ENCODE measurements around the gene FZD10. TPM values are rescaled to one million over a fixed set of nuclear protein-coding genes. Genes with fewer than 3 reads are reported as not detected.

FZD10 gene
- total RNA-seq, 1 donor: not detected

DNA sequence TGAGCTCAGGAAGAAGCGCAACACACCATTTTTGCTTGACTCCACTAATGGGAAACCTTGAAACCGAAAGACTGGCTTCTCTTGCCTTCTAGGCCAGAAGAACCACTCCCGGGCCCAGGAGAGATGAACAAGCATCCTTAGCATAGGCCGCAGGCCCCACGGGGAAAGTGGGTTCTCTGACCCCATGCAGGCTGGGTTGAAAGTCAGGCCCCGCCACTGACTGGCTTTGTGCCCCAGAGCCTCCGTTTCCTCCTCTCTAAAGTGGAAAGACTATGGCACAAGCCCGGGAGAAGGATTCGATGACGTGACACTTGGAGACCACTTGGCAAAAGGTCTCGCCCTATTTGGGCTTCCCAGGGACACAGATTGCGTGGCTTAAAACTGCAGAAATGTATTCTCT, 9.9 kb upstream of the FZD10 start:
- no peaks in the 10 kb centered on the region for H3K79me2 ChIP-seq (ENCODE audit: insufficient read depth, low read length)
- no peak overlapping the region for H3K4me2 ChIP-seq (ENCODE audit: insufficient read depth, low read length)
- no peak for DNase-seq (ENCODE audit: insufficient read length, low spot score, missing footprints)
- no peak overlapping the region for H3K4me3 ChIP-seq (ENCODE audit: insufficient read depth, low read length)
- H3K27me3 ChIP-seq (ENCODE audit: insufficient read depth, low read length): no peaks in the 10 kb centered on the region
- TF ChIP-seq, protein P1, sequence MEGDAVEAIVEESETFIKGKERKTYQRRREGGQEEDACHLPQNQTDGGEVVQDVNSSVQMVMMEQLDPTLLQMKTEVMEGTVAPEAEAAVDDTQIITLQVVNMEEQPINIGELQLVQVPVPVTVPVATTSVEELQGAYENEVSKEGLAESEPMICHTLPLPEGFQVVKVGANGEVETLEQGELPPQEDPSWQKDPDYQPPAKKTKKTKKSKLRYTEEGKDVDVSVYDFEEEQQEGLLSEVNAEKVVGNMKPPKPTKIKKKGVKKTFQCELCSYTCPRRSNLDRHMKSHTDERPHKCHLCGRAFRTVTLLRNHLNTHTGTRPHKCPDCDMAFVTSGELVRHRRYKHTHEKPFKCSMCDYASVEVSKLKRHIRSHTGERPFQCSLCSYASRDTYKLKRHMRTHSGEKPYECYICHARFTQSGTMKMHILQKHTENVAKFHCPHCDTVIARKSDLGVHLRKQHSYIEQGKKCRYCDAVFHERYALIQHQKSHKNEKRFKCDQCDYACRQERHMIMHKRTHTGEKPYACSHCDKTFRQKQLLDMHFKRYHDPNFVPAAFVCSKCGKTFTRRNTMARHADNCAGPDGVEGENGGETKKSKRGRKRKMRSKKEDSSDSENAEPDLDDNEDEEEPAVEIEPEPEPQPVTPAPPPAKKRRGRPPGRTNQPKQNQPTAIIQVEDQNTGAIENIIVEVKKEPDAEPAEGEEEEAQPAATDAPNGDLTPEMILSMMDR (IDR thresholded peaks at IDR 0.05; ENCODE audit: extremely low read depth, low read depth, low read length): no peak
- H4K20me1 ChIP-seq (ENCODE audit: insufficient read depth, low read length): no peaks in the 10 kb centered on the region
- H3K27ac ChIP-seq (ENCODE audit: low read depth, low read length): no peak overlapping the region
- H3K9me3 ChIP-seq (ENCODE audit: low read depth, low read length): no peaks in the 10 kb centered on the region
- H3K36me3 ChIP-seq (ENCODE audit: insufficient read depth, low read length): no peaks in the 10 kb centered on the region
- no peak overlapping the region for H2AFZ ChIP-seq (ENCODE audit: low read length)
- H3K4me1 ChIP-seq (ENCODE audit: insufficient read depth, low read length): no peaks in the 10 kb centered on the region

- H3K36me3 ChIP-seq (ENCODE audit: insufficient read depth, low read length): no peaks in the 10 kb centered on the region
- DNase-seq (ENCODE audit: insufficient read length, low spot score, missing footprints): no peak
- no peak overlapping the region for H3K27ac ChIP-seq (ENCODE audit: low read depth, low read length)
- H3K79me2 ChIP-seq (ENCODE audit: insufficient read depth, low read length): no peaks in the 10 kb centered on the region
- H3K9me3 ChIP-seq (ENCODE audit: low read depth, low read length): no peaks in the 10 kb centered on the region
- no peaks in the 10 kb centered on the region for H3K27me3 ChIP-seq (ENCODE audit: insufficient read depth, low read length)
- no peak overlapping the region for H3K4me3 ChIP-seq (ENCODE audit: insufficient read depth, low read length)
- H3K4me1 ChIP-seq (ENCODE audit: insufficient read depth, low read length): no peaks in the 10 kb centered on the region
- no peak overlapping the region for H2AFZ ChIP-seq (ENCODE audit: low read length)
- no peaks in the 10 kb centered on the region for H4K20me1 ChIP-seq (ENCODE audit: insufficient read depth, low read length)
- TF ChIP-seq, protein P1 (IDR thresholded peaks at IDR 0.05; ENCODE audit: extremely low read depth, low read depth, low read length): no peak
- no peak overlapping the region for H3K4me2 ChIP-seq (ENCODE audit: insufficient read depth, low read length)
These were observed 8.5 kb upstream of the FZD10 start for GRCh38 chr12:130153803-130154202.

- no peak overlapping the region for H2AFZ ChIP-seq (ENCODE audit: low read length)
- TF ChIP-seq, protein P1 (IDR thresholded peaks at IDR 0.05; ENCODE audit: extremely low read depth, low read depth, low read length): no peak
- no peak overlapping the region for H3K4me2 ChIP-seq (ENCODE audit: insufficient read depth, low read length)
- H3K36me3 ChIP-seq (ENCODE audit: insufficient read depth, low read length): no peaks in the 10 kb centered on the region
- no peak overlapping the region for H3K4me3 ChIP-seq (ENCODE audit: insufficient read depth, low read length)
- no peak for DNase-seq (ENCODE audit: insufficient read length, low spot score, missing footprints)
- H3K4me1 ChIP-seq (ENCODE audit: insufficient read depth, low read length): no peaks in the 10 kb centered on the region
- no peaks in the 10 kb centered on the region for H4K20me1 ChIP-seq (ENCODE audit: insufficient read depth, low read length)
- no peak overlapping the region for H3K27ac ChIP-seq (ENCODE audit: low read depth, low read length)
- H3K9me3 ChIP-seq (ENCODE audit: low read depth, low read length): no peaks in the 10 kb centered on the region
- H3K79me2 ChIP-seq (ENCODE audit: insufficient read depth, low read length): no peaks in the 10 kb centered on the region
- H3K27me3 ChIP-seq (ENCODE audit: insufficient read depth, low read length): no peaks in the 10 kb centered on the region
These were observed 7.8 kb upstream of the FZD10 start for GRCh38 chr12:130154276-130155070.

GRCh38 chr12:130155416-130156073, 6.7 kb upstream of the FZD10 start:
- no peaks in the 10 kb centered on the region for H3K4me1 ChIP-seq (ENCODE audit: insufficient read depth, low read length)
- no peak overlapping the region for H3K4me3 ChIP-seq (ENCODE audit: insufficient read depth, low read length)
- no peak for DNase-seq (ENCODE audit: insufficient read length, low spot score, missing footprints)
- no peaks in the 10 kb centered on the region for H3K36me3 ChIP-seq (ENCODE audit: insufficient read depth, low read length)
- H3K27me3 ChIP-seq (ENCODE audit: insufficient read depth, low read length): peaks cover 4% of the 10 kb centered on the region
- H3K27ac ChIP-seq (ENCODE audit: low read depth, low read length): no peak overlapping the region
- H3K79me2 ChIP-seq (ENCODE audit: insufficient read depth, low read length): no peaks in the 10 kb centered on the region
- H4K20me1 ChIP-seq (ENCODE audit: insufficient read depth, low read length): no peaks in the 10 kb centered on the region
- no peak overlapping the region for H2AFZ ChIP-seq (ENCODE audit: low read length)
- TF ChIP-seq, protein P1 (IDR thresholded peaks at IDR 0.05; ENCODE audit: extremely low read depth, low read depth, low read length): no peak
- no peaks in the 10 kb centered on the region for H3K9me3 ChIP-seq (ENCODE audit: low read depth, low read length)
- no peak overlapping the region for H3K4me2 ChIP-seq (ENCODE audit: insufficient read depth, low read length)

Measured in osteoblast (primary cell).